CD14-positive monocyte (primary cell): ENCODE data around the gene CPNE2. TPM values are rescaled to one million over a fixed set of nuclear protein-coding genes. Genes with fewer than 3 reads are reported as not detected.
A peak's percentile ranks its signal among the peaks of the same experiment; 100 is the strongest.

Experiments
- DNase-seq, 3 donors: peaks; one replicate each; pipeline ENCODE4 v3.0.0-alpha.2; 2011 to 2022
- H2AFZ ChIP-seq: 2 replicates; pipeline ENCODE4 v1.6.0; 2012; ENCODE audit warnings: mild to moderate bottlenecking, low read depth, low read length, inconsistent platforms; ENCODE audit not compliant: insufficient read depth, poor library complexity, severe bottlenecking
- H3K27ac ChIP-seq, 2 donors: 1 replicate in 1 of 2; 2 replicates in 1 of 2; pipeline ENCODE4 v1.5.1; 2012 to 2013; ENCODE audit warnings: low read length in 2 of 2, control low read depth in 1 of 2, inconsistent platforms in 1 of 2, low read depth in 1 of 2, mild to moderate bottlenecking in 1 of 2
- H3K27me3 ChIP-seq, 2 donors: one replicate each; pipeline versions ENCODE4 v1.6.0 to v1.6.1; 2011 to 2013; ENCODE audit warnings: low read length in 2 of 2; ENCODE audit not compliant: control insufficient read depth in 2 of 2, insufficient read depth in 2 of 2
- H3K36me3 ChIP-seq, 2 donors: replicated peaks in 1 of 2; 1 replicate in 1 of 2; 2 replicates in 1 of 2; pipeline versions ENCODE4 v1.5.1 to v1.6.1; 2012 to 2013; ENCODE audit warnings: low read length in 2 of 2, control low read depth in 1 of 2, inconsistent platforms in 1 of 2, mild to moderate bottlenecking in 1 of 2; ENCODE audit not compliant: insufficient read depth in 2 of 2, control insufficient read depth in 1 of 2
- H3K4me1 ChIP-seq, 2 donors: 1 replicate in 1 of 2; 2 replicates in 1 of 2; pipeline versions ENCODE4 v1.5.1 to v1.6.1; 2012 to 2013; ENCODE audit warnings: low read length in 2 of 2, control low read depth in 1 of 2, inconsistent platforms in 1 of 2, mild to moderate bottlenecking in 1 of 2, moderate library complexity in 1 of 2; ENCODE audit not compliant: insufficient read depth in 2 of 2, control insufficient read depth in 1 of 2
- H3K4me2 ChIP-seq: replicated peaks from 2 replicates; pipeline ENCODE3; 2012; ENCODE audit warnings: low read length, moderate library complexity, mild to moderate bottlenecking; ENCODE audit not compliant: poor library complexity, severe bottlenecking; ENCODE audit errors: extremely low read depth
- H3K4me3 ChIP-seq, 3 experiments: fragments of 200-600 bp in 1 of 3; sonication (generic) in 1 of 3; replicated peaks in 1 of 3; 1 replicate in 2 of 3; 2 replicates in 1 of 3; pipeline ENCODE4 v1.5.1; 2011 to 2013; ENCODE audit warnings: low read length in 3 of 3, mild to moderate bottlenecking in 3 of 3, control low read depth in 2 of 3, low read depth in 2 of 3, inconsistent platforms in 1 of 3, moderate library complexity in 1 of 3
- H3K79me2 ChIP-seq: 2 replicates; pipeline ENCODE4 v1.6.0; 2012; ENCODE audit warnings: mild to moderate bottlenecking, control low read depth, inconsistent platforms, low read length, moderate library complexity; ENCODE audit not compliant: insufficient read depth
- H3K9ac ChIP-seq: 2 replicates; pipeline ENCODE4 v1.6.0; 2017; ENCODE audit warnings: low read length, mild to moderate bottlenecking; ENCODE audit not compliant: insufficient read depth, poor library complexity, severe bottlenecking
- H3K9me3 ChIP-seq, 2 donors: replicated peaks in 1 of 2; 1 replicate in 1 of 2; 2 replicates in 1 of 2; pipeline versions ENCODE4 v1.5.1 to v1.6.1; 2012 to 2013; ENCODE audit warnings: low read length in 2 of 2, control low read depth in 1 of 2; ENCODE audit not compliant: control insufficient read depth in 1 of 2, insufficient read depth in 1 of 2
- H4K20me1 ChIP-seq: 2 replicates; pipeline ENCODE4 v1.6.0; 2012; ENCODE audit warnings: mild to moderate bottlenecking, low read length, control low read depth, moderate library complexity; ENCODE audit not compliant: insufficient read depth
- H3K27ac Mint-ChIP-seq, 7 donors: one replicate each; pipeline ENCODE4 v1.8.0; 2020; ENCODE audit warnings: mild to moderate bottlenecking in 7 of 7, mixed read lengths in 7 of 7, moderate library complexity in 6 of 7, inconsistent platforms in 2 of 7
- H3K27me3 Mint-ChIP-seq, 3 donors: one replicate each; pipeline ENCODE4 v1.8.0; 2021 to 2022; ENCODE audit warnings: low read depth in 3 of 3, mild to moderate bottlenecking in 3 of 3, mixed read lengths in 3 of 3, moderate library complexity in 3 of 3, inconsistent platforms in 1 of 3
- H3K36me3 Mint-ChIP-seq, 2 donors: one replicate each; pipeline ENCODE4 v1.8.0; 2020; ENCODE audit warnings: mixed read lengths in 2 of 2, inconsistent platforms in 1 of 2, mild to moderate bottlenecking in 1 of 2
- H3K4me1 Mint-ChIP-seq: one replicate; pipeline ENCODE4 v1.8.0; 2020; ENCODE audit warnings: mild to moderate bottlenecking, mixed read lengths
- H3K4me3 Mint-ChIP-seq, 2 donors: one replicate each; pipeline ENCODE4 v1.8.0; 2020; ENCODE audit warnings: mild to moderate bottlenecking in 2 of 2, mixed read lengths in 2 of 2, moderate library complexity in 1 of 2
- H3K9me3 Mint-ChIP-seq, 7 donors: one replicate each; pipeline ENCODE4 v1.8.0; 2020 to 2022; ENCODE audit warnings: mixed read lengths in 7 of 7, mild to moderate bottlenecking in 6 of 7, moderate library complexity in 6 of 7, inconsistent platforms in 2 of 7
- CTCF ChIP-seq: fragments of 200-600 bp; IDR thresholded peaks from one replicate; pipeline ENCODE4 v1.8.0; 2022; ENCODE audit warnings: antibody characterized with exemption, mild to moderate bottlenecking
- WGBS: methylation state at CpG from one replicate; pipeline ENCODE4 v1.1.5; 2013; ENCODE audit warnings: missing lambda C conversion rate; ENCODE audit not compliant: insufficient coverage; 5-methylcytosine and 5-hydroxymethylcytosine counted together
- intact Hi-C, 2 donors: fragments of 100-400 bp; cut with micrococcal nuclease; formaldehyde crosslinking; loops; one replicate each; pipeline versions ENCODE4 v1.15.0 to v1.15.1; 2023
- polyA plus RNA-seq, 3 donors: library from polyadenylated mRNA; depleted of rRNA in 1 of 3; unstranded in 2 of 3; stranded (reverse) in 1 of 3; fragments of 300-500 nt in 2 of 3; fragments of >200 nt in 1 of 3; fragmentation: Illumina TruSeq in 2 of 3; gene quantifications; 1 replicate in 2 of 3; 2 replicates in 1 of 3; pipeline ENCODE4 v1.2.3, GENCODE V29; 2012 to 2021

The CPNE2 gene
- polyA plus RNA-seq, 3 donors = 18.3 to 68.8 (median 23.9) TPM

GRCh38 chr16:57113664-57114063 lies 21.3 kb downstream of the CPNE2 start:
- no peak for DNase-seq
- no peaks in the 10 kb centered on the region for H3K9me3 ChIP-seq
- no peak overlapping the region for H3K4me3 ChIP-seq
- H3K9ac ChIP-seq = no peak overlapping the region
- H3K79me2 ChIP-seq = peaks cover 30% of the 10 kb centered on the region
- no peak overlapping the region for H2AFZ ChIP-seq
- peaks cover 61 to 78% of the 10 kb centered on the region in 2 donors for H3K36me3 ChIP-seq
- H3K4me1 ChIP-seq = no peaks in the 10 kb centered on the region
- H3K27ac Mint-ChIP-seq = no peak overlapping the region
- H4K20me1 ChIP-seq = peaks cover 13% of the 10 kb centered on the region
- TF ChIP-seq CTCF = no peak
- no peaks in the 10 kb centered on the region for H3K9me3 Mint-ChIP-seq
- H3K4me2 ChIP-seq = no peak overlapping the region
- H3K4me1 Mint-ChIP-seq = peaks cover 2% of the 10 kb centered on the region
- no peak overlapping the region for H3K4me3 Mint-ChIP-seq
- peaks cover 57 to 79% of the 10 kb centered on the region in 2 donors for H3K36me3 Mint-ChIP-seq
- peaks cover 0 to 3% (median 0%) of the 10 kb centered on the region in 3 donors for H3K27me3 Mint-ChIP-seq
- 100% methylated on average over 1 of the region's 5 CpGs for WGBS
- intact Hi-C loops = no loop called here
- no peaks in the 10 kb centered on the region for H3K27me3 ChIP-seq
- H3K27ac ChIP-seq = peak overlapping the region in 1 of 2 donors; percentile 14

GRCh38 chr16:57115168-57115513 lies 22.8 kb downstream of the CPNE2 start:
- H4K20me1 ChIP-seq = peaks cover 6% of the 10 kb centered on the region
- no peak overlapping the region for H3K4me2 ChIP-seq
- Mint-ChIP-seq H3K27me3 (peaks cover 0 to 2% (median 0%) of the 10 kb centered on the region in 3 donors), H3K9me3 (no peaks in the 10 kb centered on the region), H3K36me3 (peaks cover 59 to 90% of the 10 kb centered on the region in 2 donors), H3K27ac (peak overlapping the region in 1 of 7 donors; percentile 12), H3K4me3 (no peak overlapping the region), H3K4me1 (no peaks in the 10 kb centered on the region)
- 85% methylated on average over 5 of the region's 10 CpGs for WGBS
- no peak overlapping the region for H3K9ac ChIP-seq
- no peak for TF ChIP-seq CTCF
- H3K79me2 ChIP-seq = peaks cover 17% of the 10 kb centered on the region
- H3K27ac ChIP-seq = no peak overlapping the region
- intact Hi-C loops = no loop called here
- no peaks in the 10 kb centered on the region for H3K4me1 ChIP-seq
- H3K36me3 ChIP-seq = peaks cover 73 to 91% of the 10 kb centered on the region in 2 donors
- H3K9me3 ChIP-seq = no peaks in the 10 kb centered on the region
- no peak overlapping the region for H3K4me3 ChIP-seq
- no peaks in the 10 kb centered on the region for H3K27me3 ChIP-seq
- DNase-seq = no peak
- H2AFZ ChIP-seq = no peak overlapping the region
